ENCODE measurements around the gene MMP20.

The MMP20 gene

GRCh38 chr11:102552020-102552419 is 73.1 kb downstream of the MMP20 start:
- TF ChIP-seq FOXM1 (IDR thresholded peaks at IDR 0.05; ENCODE audit: borderline replicate concordance, low read depth) (no peak), EGR1 (IDR thresholded peaks at IDR 0.05) (no peak), NFIC (IDR thresholded peaks at IDR 0.05) (no peak), ZBTB7A (IDR thresholded peaks at IDR 0.05; ENCODE audit: low read depth) (no peak), YY1 (IDR thresholded peaks at IDR 0.05; ENCODE audit: low read depth) (no peak), CEBPB (IDR thresholded peaks at IDR 0.05) (no peak), MAX (IDR thresholded peaks at IDR 0.05) (no peak), RAD21 (IDR thresholded peaks at IDR 0.05; ENCODE audit: low read depth) (no peak), TAF1 (IDR thresholded peaks at IDR 0.05; ENCODE audit: low read depth) (no peak), EP300 (IDR thresholded peaks at IDR 0.05; ENCODE audit: borderline replicate concordance) (no peak), USF1 (IDR thresholded peaks at IDR 0.05) (no peak), CREB1 (IDR thresholded peaks at IDR 0.05; ENCODE audit: low read depth) (no peak), TEAD4 (IDR thresholded peaks at IDR 0.05) (no peak), TCF12 (IDR thresholded peaks at IDR 0.05; ENCODE audit: low read depth) (no peak)
- TF ChIP-seq, protein P1, sequence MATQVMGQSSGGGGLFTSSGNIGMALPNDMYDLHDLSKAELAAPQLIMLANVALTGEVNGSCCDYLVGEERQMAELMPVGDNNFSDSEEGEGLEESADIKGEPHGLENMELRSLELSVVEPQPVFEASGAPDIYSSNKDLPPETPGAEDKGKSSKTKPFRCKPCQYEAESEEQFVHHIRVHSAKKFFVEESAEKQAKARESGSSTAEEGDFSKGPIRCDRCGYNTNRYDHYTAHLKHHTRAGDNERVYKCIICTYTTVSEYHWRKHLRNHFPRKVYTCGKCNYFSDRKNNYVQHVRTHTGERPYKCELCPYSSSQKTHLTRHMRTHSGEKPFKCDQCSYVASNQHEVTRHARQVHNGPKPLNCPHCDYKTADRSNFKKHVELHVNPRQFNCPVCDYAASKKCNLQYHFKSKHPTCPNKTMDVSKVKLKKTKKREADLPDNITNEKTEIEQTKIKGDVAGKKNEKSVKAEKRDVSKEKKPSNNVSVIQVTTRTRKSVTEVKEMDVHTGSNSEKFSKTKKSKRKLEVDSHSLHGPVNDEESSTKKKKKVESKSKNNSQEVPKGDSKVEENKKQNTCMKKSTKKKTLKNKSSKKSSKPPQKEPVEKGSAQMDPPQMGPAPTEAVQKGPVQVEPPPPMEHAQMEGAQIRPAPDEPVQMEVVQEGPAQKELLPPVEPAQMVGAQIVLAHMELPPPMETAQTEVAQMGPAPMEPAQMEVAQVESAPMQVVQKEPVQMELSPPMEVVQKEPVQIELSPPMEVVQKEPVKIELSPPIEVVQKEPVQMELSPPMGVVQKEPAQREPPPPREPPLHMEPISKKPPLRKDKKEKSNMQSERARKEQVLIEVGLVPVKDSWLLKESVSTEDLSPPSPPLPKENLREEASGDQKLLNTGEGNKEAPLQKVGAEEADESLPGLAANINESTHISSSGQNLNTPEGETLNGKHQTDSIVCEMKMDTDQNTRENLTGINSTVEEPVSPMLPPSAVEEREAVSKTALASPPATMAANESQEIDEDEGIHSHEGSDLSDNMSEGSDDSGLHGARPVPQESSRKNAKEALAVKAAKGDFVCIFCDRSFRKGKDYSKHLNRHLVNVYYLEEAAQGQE (IDR thresholded peaks at IDR 0.05; ENCODE audit: low read depth): no peak

- TF ChIP-seq, protein P1 (IDR thresholded peaks at IDR 0.05; ENCODE audit: low read depth): no peak
- TF ChIP-seq RAD21 (IDR thresholded peaks at IDR 0.05; ENCODE audit: low read depth) (no peak), TCF12 (IDR thresholded peaks at IDR 0.05; ENCODE audit: low read depth) (no peak), ZBTB7A (IDR thresholded peaks at IDR 0.05; ENCODE audit: low read depth) (no peak), MAX (IDR thresholded peaks at IDR 0.05) (no peak), TEAD4 (IDR thresholded peaks at IDR 0.05) (no peak), EP300 (IDR thresholded peaks at IDR 0.05; ENCODE audit: borderline replicate concordance) (no peak)
Measured at GRCh38 chr11:102551169-102551781, 73.9 kb downstream of the MMP20 start.

DNA sequence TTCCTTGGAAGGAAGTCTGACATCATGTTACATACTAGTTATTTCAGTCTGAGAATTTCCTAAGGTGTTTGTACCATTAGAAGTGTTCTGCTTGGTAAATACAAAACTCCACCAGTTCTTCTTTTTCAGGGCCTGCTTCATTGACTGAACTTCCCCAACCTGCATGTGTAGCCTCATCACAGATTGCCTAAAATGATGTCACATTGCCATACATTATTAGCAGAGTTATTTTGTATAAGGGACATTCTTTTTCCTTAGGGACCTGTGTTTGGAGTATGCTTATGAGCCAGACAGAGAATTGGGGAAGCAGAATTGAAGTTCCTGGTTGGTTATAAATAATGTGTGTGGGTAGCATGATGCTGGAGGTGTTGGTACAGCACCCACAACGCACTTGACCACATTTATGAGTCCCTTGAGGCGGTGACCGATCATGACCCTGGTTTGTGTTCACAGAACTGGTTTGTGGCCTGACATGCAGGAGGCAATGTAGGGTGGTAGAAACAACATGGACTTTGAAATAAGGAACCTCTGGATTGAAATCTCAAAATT is 78.1 kb downstream of the MMP20 start:
- TF ChIP-seq ZBTB7A (IDR thresholded peaks at IDR 0.05; ENCODE audit: low read depth): no peak
- no peak for TF ChIP-seq TAF1 (IDR thresholded peaks at IDR 0.05; ENCODE audit: low read depth)
- TF ChIP-seq EP300 (IDR thresholded peaks at IDR 0.05; ENCODE audit: borderline replicate concordance): no peak
- TF ChIP-seq CEBPB (IDR thresholded peaks at IDR 0.05): no peak
- no peak for TF ChIP-seq YY1 (IDR thresholded peaks at IDR 0.05; ENCODE audit: low read depth)
- TF ChIP-seq, protein P1 (IDR thresholded peaks at IDR 0.05; ENCODE audit: low read depth): no peak
- TF ChIP-seq EGR1 (IDR thresholded peaks at IDR 0.05): no peak
- TF ChIP-seq NFIC (IDR thresholded peaks at IDR 0.05): no peak
- TF ChIP-seq RAD21 (IDR thresholded peaks at IDR 0.05; ENCODE audit: low read depth): no peak

DNA sequence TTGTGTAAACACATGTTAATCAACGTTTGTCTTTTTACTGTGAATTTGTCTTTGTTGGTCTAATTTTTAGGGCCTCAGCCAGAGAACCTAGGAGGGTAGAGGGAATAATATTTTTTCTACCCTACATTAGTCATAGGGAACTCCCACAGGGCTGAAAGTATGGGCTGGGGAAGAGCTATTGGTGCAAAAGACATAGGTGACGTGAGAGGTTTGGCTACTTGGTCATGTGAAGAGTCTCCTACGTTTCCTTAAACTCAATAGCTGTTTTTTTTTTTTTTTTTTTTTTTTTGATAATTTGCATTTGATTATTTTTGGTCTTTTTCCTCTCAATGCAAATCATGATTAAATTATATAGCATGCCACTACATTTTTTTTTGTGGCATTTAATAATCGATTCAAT is 78.7 kb downstream of the MMP20 start:
- no peak for TF ChIP-seq CEBPB (IDR thresholded peaks at IDR 0.05)
- TF ChIP-seq EGR1 (IDR thresholded peaks at IDR 0.05): no peak
- no peak for TF ChIP-seq MAX (IDR thresholded peaks at IDR 0.05)
- no peak for TF ChIP-seq EP300 (IDR thresholded peaks at IDR 0.05; ENCODE audit: borderline replicate concordance)
- no peak for TF ChIP-seq TEAD4 (IDR thresholded peaks at IDR 0.05)
- no peak for TF ChIP-seq ZBTB7A (IDR thresholded peaks at IDR 0.05; ENCODE audit: low read depth)
- TF ChIP-seq FOXM1 (IDR thresholded peaks at IDR 0.05; ENCODE audit: borderline replicate concordance, low read depth): no peak
- TF ChIP-seq, protein P1 (IDR thresholded peaks at IDR 0.05; ENCODE audit: low read depth): no peak
- no peak for TF ChIP-seq RAD21 (IDR thresholded peaks at IDR 0.05; ENCODE audit: low read depth)
- TF ChIP-seq TCF12 (IDR thresholded peaks at IDR 0.05; ENCODE audit: low read depth): no peak
- no peak for TF ChIP-seq NFIC (IDR thresholded peaks at IDR 0.05)
- TF ChIP-seq YY1 (IDR thresholded peaks at IDR 0.05; ENCODE audit: low read depth): no peak
- no peak for TF ChIP-seq USF1 (IDR thresholded peaks at IDR 0.05)
- TF ChIP-seq TAF1 (IDR thresholded peaks at IDR 0.05; ENCODE audit: low read depth): no peak
- TF ChIP-seq CREB1 (IDR thresholded peaks at IDR 0.05; ENCODE audit: low read depth): no peak
